GM04504 (cell line): ENCODE results near the gene SNX24.

ENCODE experiments used
- DNase-seq: peaks from one replicate; pipeline ENCODE4 v3.0.0-alpha.2; 2012; ENCODE audit warnings: low read depth

SNX24 gene

DNA sequence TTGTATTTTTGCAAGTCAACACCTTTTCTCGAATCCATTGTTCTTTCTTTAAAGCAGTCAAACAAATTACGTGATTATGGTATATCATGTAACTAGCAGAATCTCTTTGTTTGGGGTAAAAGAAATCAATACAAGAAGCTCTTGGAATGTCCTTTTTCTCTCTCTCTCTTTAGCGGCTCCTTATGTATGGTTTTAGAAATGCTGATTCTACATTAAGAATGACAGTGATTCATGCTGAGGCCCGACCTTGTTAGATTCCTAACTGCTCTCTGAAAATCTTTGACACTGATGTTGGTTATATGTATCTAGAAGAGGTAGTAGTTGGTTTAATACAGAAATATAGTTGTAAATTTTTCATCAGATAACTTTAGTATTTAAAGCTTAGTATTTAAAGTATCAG is 76.4 kb downstream of the SNX24 start:
- no peak for DNase-seq

DNA sequence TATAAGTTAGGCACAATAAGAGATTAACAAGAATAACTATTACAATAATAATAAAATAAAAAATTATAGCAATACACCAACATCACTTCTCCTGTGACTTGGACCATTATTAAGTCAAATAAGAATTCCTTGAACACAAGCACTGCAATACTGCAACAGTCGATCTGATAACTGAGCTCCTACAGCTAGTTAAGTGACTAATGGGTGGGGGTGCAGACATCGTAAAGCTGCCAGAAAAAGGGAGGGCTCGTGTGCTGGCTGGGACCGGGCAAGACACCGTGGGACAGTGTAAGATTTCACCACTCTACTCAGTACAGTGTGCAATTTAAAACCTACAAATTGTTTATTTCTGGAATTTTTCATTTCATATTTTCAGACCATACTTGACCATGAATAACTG is 78.8 kb downstream of the SNX24 start:
- DNase-seq: no peak

DNA sequence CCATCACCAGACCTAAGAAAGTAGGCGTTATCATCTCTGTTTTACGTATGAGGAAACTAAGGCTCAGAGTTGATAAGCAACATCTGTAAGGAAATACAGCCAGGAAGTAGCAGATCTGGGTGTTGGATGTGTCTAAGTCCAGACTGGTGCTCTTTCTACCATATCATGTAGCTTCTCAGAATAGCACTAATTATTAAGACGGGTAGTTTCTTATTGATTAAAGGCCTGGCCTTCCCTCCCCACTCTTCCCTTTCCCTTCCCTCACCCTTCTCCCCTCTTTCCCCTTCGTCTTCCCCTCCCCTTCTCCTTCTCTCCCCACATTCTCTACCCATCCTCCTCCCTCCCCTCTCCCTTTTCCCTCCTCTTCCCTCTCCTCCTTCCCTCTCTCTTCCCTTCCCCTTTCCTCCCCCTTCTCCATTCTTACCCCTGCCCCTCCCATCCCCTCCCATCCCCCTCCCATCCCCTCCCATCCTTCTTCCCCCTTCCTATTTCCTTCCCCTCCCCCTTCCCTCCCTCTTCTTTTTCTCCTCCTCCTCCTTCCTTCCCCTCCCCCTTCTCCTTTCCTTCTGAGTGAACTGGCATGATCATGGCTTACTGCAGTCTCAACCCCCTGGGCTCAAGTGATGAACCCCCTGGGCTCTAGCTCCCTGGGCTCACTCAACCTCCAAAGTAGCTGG is 79.4 kb downstream of the SNX24 start:
- DNase-seq: no peak

DNA sequence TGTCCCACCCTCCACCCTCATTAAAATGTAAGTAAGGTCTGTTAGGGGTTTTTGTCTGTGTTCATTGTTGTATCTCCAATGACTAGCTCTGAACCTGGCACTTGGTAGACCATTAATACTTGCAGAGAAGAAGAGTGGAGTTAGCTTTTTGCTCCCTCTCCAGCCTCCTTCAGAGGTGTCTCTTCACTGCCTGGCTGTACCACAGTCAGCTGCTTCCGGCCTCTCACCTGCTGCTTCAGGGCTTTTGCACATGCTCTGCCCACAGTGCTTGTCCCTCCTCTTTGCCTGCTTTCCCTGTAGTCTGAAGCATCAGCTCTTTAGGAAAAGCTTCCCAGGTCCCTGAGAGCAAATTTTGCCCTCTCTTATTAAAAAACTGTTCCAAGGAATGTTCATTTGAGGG is 83.6 kb downstream of the SNX24 start:
- no peak for DNase-seq

DNA sequence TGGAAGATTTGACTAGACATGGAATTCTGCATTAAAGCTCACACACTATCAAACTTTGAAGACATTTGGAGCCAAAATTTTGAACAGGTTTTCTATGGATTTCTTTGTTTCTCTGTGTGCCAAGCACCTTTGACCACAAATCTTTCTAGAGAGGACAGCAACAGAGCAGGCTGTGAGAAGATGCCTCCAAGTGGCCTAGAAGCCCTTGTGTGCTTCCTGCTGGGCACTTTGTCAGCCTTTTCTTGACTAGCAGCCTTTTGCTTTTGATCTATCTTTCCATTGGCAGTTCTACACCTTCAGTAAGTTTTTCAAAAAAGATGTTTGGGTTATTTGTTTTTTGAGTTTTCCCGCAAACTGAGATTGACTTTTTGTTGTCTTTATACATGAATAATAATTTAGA is 84.6 kb downstream of the SNX24 start:
- no peak for DNase-seq

DNA sequence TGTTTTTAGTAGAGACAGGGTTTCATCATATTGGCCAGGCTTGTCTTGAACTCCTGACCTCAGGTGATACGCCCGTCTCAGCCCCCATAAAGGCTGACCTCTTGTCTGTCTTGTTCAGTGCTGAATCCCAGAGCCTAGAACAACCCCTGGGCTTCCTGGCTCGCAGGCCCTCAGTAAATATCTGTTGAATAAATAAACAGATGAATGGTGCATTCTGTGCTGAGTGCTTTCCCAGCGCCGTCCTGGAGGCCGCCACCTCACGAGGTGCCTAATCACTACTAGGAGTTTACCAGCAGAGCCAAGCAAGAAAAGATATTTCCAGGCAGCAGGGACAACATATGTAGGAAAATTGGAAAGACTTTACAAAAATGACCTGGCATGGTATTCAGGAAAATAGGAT is 88.5 kb downstream of the SNX24 start:
- DNase-seq: no peak

DNA sequence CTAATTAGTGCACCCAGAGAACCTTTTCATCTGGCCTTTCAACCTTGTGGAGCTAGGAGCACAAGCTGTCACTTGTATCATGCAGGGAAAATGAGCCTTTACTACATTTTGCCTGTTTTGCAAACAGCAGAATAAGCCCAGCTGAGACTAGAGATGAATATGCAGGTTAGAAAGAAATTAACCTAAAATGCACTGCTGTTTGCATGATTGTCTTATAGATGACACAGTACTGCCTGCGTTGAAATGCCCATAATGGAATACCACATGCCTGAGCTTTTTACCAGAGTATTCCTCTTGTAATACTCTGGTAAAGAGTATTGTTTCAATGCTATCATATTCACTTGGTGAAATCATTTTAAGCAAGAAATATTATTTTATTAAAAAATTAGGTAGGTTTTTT is 90.7 kb downstream of the SNX24 start:
- no peak for DNase-seq

DNA sequence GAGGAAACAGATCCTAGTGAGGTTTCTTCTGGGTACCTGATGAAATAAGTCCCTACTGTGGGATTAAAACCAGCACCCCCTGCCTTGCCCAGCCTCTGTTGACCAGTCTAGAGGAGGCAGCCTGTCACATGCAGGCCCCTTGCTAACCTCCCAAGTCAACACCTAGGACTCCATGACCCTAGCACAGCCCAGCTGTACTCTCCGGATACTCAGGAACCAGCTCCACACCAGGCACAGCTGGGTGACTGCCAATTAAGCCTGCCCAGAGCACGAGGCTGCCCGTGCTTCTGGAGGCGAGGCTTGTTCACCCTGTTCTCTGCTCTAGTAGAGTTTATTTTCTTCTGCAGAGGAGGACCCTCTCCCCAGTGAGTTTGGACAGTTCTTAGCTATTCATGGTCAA is 92.5 kb downstream of the SNX24 start:
- DNase-seq: no peak

DNA sequence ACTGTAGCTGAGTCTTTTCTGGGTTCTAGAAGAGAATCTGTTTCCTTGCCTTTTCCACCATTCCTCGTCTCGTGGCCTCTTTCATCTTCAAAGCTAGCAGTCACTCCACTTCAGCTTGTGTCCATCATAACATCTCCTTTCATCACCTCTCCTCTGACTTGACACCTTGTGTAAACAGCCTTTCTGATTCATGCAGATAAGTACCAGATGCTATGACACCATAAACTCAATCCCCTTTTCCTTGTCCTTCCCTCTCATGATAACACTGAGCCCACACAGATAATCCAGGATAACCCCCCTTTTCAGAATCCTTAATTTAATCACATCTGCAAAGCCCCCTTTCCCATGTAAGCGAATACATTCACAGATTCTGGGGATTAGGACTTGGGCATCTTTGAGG is 95.5 kb downstream of the SNX24 start:
- no peak for DNase-seq

DNA sequence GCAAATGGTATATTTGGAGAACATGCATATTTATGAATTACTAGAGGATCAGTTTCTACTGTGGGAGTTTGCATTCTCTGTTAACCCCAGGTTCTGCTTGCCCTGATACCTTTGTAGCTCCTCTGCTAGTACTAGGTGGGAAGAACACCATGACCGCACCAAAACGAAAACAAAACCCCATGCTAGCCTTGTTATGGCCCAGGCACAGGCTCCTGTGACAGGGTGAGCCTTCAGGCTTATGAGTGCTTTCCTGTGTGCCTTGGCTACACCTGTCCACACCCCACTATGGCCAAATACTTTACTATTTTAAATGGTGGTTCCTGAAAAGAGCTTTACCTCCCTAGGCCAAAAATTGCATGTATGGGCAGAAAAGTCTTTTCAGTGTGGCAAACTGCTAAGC is 96.3 kb downstream of the SNX24 start:
- no peak for DNase-seq

DNA sequence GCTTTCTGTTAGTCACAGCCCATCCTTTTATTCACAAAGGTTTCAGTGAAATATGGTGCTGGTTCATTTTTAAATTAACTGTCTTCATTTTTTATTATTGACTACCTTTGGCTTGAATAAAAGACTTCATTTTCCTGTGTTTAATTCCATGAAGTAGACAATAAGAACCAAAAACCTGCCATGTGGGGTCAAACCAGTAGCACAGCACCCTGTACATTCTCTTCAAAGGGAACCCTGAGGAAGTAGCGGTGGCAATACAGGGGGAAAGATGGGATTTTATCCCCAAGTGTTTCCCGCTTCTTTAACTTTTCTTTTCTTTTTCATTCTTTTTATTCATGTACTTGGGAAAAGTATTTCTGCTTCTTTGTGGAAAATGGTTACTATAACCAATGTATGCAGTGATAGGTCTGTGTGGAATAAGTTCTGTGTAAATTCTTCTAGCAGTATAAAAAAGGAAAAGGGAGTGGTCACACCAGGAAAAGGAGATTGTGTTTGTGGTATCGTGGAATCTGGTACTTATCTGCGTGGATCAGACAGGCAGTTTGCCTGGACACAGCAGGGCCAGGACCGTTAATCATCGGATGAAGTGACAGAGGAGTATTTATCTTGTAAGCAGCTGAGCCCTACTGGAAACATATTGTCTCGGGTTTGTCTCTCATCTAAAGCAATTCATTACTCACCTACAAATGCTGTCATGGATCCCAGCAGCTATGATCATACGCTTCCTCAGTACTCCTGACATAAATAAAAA is 96.9 kb downstream of the SNX24 start:
- DNase-seq: no peak

DNA sequence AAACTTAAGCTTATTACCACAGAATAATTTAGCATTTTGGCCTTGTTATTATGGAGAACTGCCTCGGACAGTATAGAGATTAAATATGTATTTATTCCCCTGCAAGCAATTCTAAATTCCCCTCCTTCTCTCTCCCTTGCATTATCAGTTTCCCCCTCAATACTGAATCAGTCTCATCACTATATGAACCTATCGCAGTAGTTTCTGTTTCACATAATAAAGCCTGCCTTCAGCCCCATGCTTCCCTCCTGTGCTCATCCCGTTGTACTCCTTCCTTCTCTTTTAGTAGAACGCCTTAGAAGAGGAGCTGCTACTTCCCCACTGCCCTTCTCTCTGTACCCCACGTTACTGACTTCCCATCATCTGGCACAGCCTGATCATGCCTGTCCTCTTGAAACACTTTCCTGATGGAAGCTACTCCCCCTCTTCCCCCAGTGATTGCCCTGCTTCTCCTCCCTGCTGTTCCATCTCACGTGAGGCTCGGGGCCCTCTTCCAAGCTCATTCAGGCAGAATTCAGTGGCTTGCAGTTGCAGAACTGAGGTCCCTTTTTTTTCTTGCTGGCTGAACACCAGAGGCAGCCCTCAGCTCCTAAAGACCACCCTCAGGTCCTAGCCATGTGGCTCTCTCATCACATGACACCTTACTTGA is 97.8 kb downstream of the SNX24 start:
- DNase-seq: no peak

DNA sequence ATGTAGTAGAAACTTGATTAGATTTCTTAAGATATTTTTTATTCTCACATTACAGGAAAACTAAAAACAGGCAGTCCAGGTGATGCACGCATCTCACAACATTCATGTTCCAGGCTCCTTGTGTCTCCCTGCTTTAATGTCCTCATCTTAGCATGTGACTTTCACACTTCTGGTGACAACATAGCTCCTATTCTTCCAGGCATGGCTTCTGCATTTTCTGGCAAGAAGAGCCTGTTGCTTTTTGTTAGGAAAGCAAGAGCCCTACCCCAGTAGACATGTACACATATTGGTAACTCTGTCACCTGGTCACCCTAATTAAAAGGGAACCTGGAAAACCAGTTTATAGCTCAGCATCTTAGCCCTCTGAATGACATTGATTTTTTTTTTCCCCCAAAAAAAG is 98.6 kb downstream of the SNX24 start:
- DNase-seq: no peak

DNA sequence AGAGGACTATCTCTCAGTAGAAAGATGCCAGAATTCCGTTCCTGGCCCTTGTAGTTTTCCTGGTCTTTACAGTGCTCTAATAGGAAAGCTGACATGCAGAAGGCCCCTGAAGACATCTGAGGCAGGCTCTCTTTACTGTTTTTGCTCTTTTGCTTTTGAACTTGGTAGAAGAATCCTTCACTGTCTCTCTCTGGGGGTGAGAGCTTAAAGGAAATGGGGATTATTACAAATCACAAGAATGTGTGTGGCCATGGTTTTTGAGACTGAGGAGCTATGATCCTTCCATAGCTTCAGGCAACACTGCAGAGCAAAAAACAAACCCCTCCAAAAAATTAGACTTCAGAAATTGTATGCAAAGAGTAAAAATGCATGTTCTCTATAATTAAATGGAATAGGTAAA is 102.0 kb downstream of the SNX24 start:
- DNase-seq: no peak

DNA sequence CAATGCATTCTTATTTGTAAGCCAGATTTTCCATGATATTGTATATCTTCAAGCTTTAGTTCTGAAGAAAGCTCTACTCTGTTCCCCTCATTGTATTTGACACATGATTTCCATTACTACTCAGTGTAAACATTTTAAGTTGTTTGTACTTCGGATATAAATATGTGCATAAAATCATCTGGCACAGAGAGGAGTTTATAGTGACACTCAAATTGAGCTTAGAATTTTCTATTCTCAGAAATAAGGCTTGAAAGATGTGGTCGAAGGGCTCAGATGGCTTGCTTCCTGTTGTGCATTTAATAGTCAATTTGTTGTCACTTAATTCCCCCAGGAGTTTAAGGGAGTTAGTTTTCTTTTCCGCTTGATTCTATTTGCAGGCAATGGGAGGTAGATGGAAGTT is 102.4 kb downstream of the SNX24 start:
- DNase-seq: no peak

DNA sequence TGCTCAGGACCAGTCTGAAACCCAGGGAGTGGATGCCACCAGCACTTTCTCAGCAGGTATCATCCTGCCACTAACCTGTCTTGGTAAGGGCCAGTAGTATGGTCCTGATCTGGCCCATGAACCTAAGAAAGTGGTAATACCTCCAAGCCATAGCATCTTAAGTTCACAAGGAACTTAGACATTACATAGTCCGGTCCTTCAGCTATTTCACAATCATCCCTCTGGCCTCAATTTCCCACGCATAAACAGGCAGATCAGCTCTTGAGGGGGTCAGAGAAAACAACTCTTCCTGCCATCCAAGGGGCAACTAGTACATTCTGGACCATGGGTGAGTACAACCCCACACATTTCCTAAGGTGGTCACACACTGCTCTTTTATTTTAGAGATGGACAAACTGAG is 102.9 kb downstream of the SNX24 start:
- DNase-seq: no peak

DNA sequence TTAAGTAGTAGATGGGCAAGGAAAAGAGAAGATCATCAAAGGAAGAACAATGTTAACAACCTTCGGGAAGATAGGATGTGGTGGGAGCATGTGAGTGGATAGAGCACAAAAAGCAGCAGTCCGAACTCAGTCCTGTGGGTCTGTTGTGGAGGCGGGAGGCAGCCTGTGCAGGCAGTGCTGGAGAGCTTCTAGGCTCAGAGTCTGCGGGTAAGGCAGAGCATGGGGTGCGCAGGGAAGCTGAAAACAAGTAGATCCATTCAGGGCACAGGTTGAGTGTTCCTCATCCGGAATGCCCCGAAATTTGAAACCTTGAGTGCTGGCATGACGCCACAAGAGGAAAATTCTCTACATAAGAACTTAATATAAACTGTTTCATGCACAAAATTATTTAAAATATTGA is 106.2 kb downstream of the SNX24 start:
- DNase-seq: no peak

DNA sequence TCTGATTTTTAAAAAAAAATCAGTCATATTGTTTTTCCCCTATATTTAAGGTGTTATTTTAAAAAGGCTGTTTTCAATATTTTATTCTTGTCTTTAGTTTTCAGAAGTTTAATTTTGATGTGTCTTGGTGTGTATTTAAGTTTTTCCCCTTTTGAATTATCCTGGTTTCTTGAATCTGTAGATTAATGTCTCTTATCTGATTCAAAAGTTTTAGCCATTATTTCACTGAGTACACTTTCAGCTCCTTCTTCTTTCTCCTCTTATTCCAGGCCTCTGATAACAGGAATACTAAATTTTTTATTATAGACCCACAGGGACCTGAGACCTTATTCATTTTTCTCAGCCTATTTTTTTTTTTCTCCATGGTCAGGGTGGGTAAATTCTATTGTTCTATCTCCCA is 109.3 kb downstream of the SNX24 start:
- DNase-seq: no peak

DNA sequence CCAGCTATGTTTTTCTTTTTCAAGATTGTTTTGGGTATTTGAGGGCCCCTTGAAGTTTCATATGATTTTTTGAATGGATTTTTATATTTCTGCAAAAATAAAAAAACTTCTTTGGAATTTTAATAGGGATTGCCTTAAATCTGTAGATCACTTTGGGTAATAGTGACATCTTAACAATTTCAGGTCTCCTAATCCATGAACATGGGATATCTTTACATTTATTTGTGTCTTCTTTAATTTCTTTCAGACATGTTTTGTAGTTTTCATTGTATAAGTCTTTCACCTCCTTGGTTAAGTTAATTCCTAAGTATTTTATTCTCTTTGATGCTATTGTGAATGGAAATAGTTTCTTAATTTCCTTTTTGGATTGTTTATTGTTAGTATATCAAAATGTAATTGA is 112.0 kb downstream of the SNX24 start:
- no peak for DNase-seq

DNA sequence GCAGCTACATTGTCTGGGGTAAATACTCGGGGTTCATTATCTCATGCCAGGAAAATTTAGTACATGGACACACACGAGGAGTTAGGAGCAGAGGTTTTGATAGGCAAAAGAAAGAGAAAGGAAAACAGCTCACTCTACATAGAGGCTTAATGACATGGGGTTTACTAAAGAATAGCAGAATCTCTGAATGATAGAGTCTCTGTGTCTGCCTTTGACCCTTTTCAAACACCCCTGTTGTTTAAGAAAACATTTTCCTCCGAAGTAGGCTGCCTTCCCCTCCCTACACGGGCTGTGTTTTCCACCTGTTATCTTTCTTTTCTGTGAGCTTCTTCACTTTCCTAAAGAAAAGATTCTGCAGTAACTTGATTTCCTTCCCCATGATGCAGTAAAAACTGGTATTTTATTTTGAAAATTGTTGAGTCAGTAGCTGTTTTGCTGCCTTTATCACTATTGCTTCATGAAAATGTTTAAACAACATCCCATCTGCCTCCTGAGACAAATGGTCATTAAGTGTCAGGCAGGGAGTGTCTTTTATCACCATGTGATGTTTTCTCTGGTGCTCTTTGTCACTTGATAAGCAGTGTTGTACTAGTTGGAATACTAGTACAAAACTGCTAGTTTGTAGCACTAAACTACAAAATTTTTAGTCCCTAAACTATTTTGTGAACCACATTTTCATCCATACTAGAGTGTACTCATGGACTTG is 114.5 kb downstream of the SNX24 start:
- DNase-seq: no peak

DNA sequence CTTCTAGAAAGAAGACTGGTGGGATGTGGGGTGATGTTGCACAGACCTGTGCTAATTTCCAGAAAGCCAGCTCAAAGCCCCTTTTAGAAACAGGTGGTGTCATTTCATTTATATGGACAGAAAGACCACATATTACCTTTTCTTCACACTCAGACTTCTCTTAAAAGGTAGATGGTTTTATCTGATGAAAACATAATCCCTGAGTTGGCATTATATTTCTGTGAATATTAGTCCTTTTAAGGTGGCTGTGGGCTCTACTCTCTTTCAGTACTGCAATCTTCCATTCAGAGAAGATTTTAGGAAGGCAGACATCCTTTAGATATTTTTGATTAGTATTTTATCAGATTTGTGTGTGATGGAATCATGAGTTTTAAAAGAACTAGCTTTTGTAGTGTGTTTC is 117.9 kb downstream of the SNX24 start:
- DNase-seq: no peak

DNA sequence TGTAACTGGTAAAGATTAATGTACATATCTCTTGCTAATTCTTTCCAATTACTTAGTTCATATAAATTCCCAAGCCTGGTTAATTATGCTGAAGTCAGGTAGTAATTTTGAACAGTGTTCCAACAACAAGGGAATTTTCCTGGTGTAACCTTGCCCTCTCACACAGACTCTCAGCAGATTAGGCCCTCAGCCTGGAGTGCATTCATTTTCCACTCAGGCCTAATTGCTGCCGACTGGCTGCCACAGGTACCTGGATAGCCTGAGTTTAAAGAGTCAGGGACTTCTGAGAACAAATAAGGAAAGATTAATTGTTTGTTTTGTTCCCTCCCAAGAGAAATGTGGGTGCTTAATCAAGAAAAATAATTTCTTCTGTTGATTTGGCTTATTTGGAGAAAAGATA is 119.7 kb downstream of the SNX24 start:
- DNase-seq: no peak

DNA sequence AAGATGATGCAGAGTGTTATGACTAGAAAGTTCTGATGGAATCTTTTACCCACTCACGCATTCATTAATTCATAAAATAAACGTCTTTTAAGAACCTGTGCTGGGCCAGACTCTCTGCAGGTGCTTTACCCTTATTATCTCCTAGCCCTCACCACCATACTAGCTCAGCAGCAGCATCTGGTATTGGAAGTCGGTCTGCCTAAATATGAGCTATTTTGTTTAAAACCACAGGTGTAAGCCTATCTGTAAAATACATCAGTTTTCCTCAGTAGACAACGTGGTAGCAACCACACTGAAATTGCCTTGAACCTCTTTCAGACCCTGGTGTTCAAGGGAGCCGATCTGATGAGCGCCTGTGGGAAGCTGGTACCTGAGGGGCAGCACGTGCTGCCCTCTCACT is 121.7 kb downstream of the SNX24 start:
- DNase-seq: no peak
